H1 (cell line): Measurements from ENCODE around the gene CASS4.

Experiments used
- ATF3 ChIP-seq: IDR thresholded peaks from 2 replicates; pipeline ENCODE4 v1.6.1; 2011; ENCODE audit warnings: low read depth, mild to moderate bottlenecking, low read length; ENCODE audit not compliant: insufficient read depth
- BCL11A ChIP-seq, 2 experiments: IDR thresholded peaks; one replicate each; pipeline ENCODE4 v1.6.1; 2011; ENCODE audit warnings: low read depth in 2 of 2, low read length in 2 of 2, mild to moderate bottlenecking in 2 of 2
- CTCF ChIP-seq, 3 experiments: IDR thresholded peaks; 1 replicate in 2 of 3; 2 replicates in 1 of 3; pipeline versions ENCODE4 v1.5.1 to v1.6.1; 2011; ENCODE audit warnings: low read length in 3 of 3, mild to moderate bottlenecking in 3 of 3, inconsistent platforms in 2 of 3, low read depth in 1 of 3, moderate library complexity in 1 of 3; ENCODE audit not compliant: insufficient read depth in 1 of 3; ENCODE audit errors: control extremely low read depth in 1 of 3
- JUND ChIP-seq: IDR thresholded peaks from 2 replicates; pipeline ENCODE4 v1.6.1; 2011; ENCODE audit warnings: mild to moderate bottlenecking, improper control_type of control experiment, low read length
- PHF8 ChIP-seq: fragments of 200-600 bp; sonication (generic); conservative IDR thresholded peaks from 2 replicates; pipeline ENCODE4 v1.7.1; 2012; ENCODE audit warnings: low read depth, mild to moderate bottlenecking, inconsistent platforms, low read length, moderate library complexity
- POLR2A ChIP-seq, 2 experiments: IDR thresholded peaks; 1 replicate in 1 of 2; 2 replicates in 1 of 2; pipeline ENCODE4 v1.6.1; 2011; ENCODE audit warnings: low read depth in 2 of 2, low read length in 2 of 2, mild to moderate bottlenecking in 2 of 2; ENCODE audit errors: control extremely low read depth in 1 of 2
- TBP ChIP-seq: IDR thresholded peaks from 2 replicates; pipeline ENCODE4 v1.6.1; 2011; ENCODE audit warnings: low read depth, low read length, improper control_type of control experiment

- TF ChIP-seq CTCF (IDR thresholded peaks at IDR 0.05; ENCODE audit: control extremely low read depth in 1 of 3, insufficient read depth in 1 of 3, low read depth in 1 of 3, low read length in 3 of 3) (no peak), ATF3 (no peak), PHF8 (no peak), TBP (no peak), POLR2A (IDR thresholded peaks at IDR 0.05; ENCODE audit: control extremely low read depth in 1 of 2, low read depth in 2 of 2, low read length in 2 of 2) (no peak), JUND (no peak), BCL11A (IDR thresholded peaks at IDR 0.05; ENCODE audit: low read depth in 2 of 2, low read length in 2 of 2) (no peak)
Measured at GRCh38 chr20:56458206-56458821, 46.3 kb downstream of the CASS4 start.
